GM18873 (cell line): Measurements from ENCODE around the gene RPN2.
A peak's percentile ranks its signal among the peaks of the same experiment; 100 is the strongest.
"Not testable (repeated sequence)": the region's sequence is repeated elsewhere in the genome, so short reads cannot be mapped to it uniquely, and the experiment has no call there.

Experiments
- ATAC-seq: cut with Tn5 transposase; IDR thresholded peaks from one replicate; pipeline ENCODE4 v1.9.1; 2021; ENCODE audit warnings: mild to moderate bottlenecking, moderate library complexity, moderate number of reproducible peaks; ENCODE audit not compliant: unreplicated experiment, low FRiP score

The RPN2 gene

DNA sequence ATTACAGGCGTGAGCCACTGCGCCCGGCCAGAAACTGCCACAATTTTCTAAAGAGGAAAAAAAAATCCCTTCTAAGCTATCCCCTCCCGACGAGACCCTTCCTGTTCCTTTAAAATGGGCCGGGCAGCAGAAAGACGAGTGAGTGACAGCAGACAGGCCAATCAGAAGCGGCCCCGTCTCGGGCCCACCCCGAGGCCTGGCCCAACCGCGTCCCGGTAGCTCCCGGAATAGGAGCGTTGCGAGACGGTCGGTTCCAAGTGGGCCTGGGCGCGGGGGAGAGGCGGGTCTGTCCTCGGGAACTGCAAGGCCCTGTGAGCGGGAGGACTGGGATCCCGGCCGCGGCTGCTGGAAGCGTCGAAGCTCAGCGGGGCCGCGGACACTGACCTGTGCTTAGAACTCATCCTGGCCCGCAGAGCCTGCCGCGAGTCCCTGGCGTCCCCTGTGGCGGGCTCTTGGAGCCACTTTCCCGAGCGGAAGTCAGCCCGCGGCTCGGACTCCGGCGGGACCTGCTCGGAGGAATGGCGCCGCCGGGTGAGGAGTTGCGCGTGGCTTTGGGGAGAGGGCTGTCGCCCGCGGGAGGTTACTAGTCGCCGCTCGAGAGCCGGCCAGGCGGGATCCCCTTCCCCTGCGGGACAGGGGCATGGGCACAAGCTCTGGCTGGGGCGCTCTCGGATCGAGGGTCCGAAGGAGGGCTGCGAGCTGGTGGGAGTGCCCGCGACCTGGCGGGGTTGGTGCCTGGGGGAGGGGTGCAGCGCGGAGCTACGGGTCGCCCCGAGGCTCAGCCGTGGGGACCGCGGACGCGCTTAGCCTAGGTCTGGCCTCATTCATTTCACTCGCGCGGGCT lies at the start of gene RPN2, which contains the start of gene MROH8:
TSS of gene RPN2 (plus strand) at position 492 of the 844 bp plus-strand sequence. CDS start at position 519, 27 bp downstream.
TSS of gene MROH8 (minus strand) at position 710 of the 844 bp plus-strand sequence.
- ATAC-seq = peak; percentile 77

DNA sequence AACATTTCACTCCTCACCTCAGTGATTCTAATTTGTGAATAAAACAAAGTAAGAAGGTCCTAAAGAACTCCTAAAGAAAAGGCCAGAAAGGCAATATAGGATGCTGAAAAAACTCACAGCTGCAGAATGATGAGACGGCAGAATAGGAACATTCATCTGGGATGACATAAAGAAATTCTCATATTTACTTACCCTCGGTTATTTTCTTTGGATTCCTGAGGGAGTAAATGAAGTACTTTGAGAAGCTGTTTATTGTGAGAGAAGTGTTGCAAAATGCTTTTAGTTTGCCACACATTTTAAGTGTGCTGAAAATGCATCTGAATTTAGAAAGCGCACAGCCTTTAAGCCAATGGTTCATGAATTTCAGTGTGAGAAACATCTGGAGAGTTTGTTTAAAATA lies 47.6 kb upstream of the RPN2 start:
- no peak for ATAC-seq

DNA sequence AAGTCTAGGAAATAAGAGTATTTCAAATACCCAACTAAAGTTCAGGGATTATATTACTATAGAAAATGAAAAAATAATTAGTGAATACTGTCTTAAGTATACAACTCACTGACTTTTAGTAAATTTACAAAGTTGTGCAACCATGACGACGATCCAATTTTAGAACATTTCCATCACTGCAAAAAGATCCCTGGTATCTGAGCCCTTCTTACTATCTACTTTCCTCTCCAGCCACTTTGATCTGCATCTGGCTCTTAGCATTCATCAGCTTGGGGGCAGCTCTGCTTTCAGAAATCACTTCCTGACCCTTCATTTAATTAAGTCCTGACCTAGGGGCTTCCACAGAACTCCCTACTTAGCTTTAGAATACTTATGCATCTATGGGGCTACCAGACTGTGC lies 45.2 kb upstream of the RPN2 start:
- ATAC-seq = no peak

DNA sequence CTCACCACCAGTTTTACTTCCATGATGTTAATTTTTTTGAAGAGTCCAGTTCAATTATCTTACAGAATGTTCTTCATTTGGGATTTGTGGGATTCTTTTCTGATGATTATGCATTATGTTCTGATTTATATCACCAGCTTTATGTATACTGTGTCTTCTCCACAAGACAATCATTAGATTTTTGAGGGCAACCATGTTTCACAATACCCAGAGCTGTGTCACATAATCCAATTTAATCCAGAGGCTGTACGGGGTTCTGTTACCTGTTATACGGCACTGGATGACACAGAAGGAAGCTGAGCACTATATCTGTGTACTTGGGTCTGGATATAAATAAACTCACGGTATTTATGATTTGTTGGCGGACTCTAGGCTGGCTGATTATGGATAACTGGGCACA lies 41.6 kb upstream of the RPN2 start:
- ATAC-seq = no peak

DNA sequence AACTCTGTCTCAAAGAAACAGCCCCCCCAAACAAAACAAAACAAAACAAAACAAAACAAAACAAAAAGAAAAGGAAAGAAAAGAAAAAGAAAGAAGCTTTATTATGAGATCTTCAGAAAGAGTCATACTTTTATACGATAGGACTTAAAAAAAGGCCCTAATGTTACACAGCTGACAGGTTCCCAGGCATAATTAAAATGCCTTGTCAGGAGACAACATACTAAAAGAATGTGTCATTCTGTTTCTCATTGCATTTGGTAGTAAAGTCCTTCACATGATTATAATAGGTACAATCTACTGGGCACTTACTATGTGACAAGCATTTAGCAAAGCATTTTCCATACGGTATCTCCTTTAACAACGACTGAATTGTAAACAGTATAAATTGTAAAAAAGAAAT lies 36.4 kb upstream of the RPN2 start:
- ATAC-seq = no peak

DNA sequence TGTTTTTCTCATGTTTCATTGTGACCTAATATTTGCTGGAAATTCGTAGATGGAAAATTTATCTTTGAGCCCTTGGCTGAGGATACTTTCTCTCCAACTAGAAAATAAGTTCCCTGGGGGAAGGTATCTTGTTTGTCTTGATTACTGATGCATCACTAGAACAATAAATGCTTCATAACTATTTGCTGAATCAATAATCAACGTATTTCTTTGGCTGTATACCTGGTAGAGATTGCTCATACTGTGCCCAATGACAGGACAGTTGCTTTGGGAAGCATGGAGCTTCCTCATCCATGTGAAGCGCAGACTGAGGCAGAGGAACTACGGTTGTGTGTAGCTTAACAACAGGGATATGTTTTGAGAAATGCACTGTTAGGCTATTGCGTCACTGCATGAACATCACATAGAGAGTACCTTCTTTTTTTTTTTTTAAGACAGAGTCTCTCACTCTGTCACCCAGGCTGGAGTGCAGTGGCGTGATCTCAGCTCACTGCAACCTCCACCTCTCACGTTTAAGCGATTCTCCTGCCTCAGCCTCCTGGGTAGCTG lies 34.2 kb upstream of the RPN2 start:
- no peak for ATAC-seq

DNA sequence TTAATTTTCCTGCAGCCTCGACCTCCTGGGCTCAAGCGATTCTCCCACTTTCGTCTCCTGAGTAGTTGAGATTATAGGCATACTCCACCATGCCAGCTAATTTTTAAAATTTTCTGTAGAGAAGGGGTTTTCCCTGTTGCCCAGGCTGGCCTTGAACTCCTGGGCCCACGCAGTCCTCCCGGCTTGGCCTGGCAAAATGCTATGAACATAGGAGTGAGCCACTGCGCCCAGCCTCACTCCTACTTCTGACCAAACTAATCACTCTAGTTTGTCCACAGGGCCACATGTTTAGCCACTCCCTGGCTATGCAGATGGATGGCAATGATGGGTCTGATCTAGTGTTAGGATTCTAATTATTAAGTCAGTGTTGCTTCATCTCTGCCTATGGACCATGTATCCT lies 31.9 kb upstream of the RPN2 start:
- ATAC-seq = no peak

DNA sequence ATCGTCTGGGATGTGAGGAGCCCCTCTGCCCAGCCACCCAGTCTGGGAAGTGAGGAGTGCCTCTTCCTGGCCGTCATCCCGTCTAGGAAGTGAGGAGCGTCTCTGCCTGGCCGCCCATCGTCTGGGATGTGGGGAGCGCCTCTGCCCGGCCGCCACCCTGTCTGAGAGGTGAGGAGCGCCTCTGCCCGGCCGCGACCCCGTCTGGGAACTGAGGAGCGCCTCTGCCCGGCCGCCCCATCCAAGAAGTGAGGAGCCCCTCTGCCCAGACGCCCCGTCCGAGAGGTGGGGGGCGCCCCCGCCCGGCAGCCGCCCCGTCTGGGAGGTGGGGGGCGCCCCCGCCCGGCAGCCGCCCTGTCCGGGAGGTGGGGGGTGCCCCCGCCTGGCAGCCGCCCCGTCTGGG lies 28.3 kb upstream of the RPN2 start:
- ATAC-seq = not testable (repeated sequence)

DNA sequence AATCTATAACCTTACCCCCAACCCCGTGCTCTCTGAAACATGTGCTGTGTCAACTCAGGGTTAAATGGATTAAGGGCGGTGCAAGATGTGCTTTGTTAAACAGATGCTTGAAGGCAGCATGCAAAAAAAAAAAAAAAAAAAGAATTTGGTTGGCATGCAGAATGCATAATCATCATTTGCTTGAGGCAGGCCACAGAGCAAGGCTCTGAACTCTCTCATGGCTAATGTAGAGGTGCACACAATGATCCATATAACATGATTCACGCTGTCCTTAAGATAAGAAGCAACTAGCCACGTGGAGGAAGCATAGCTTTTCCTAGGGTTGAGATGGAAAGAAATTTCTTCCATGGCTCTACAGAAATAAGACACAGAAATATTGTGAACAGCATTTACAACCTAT lies 27.6 kb upstream of the RPN2 start:
- no peak for ATAC-seq

DNA sequence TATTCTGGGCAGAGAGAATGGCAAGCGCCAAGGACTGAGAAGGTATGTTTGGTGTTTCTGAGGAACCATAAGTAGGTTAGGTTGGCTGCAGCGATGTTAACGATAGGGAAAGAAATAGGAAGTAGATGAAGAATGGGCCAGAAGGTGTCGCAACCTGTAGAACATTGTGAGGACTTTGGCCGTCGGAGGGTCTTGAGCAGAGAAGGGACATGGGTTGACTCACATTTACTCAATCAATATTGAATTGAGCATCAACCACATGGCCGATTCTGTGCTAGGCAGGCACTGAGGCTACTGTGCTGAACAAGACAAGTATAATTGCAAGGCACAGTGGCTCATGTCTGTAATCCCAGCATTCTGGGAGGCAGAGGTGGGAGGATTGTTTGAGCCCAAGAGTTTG lies 26.8 kb upstream of the RPN2 start:
- ATAC-seq = no peak

DNA sequence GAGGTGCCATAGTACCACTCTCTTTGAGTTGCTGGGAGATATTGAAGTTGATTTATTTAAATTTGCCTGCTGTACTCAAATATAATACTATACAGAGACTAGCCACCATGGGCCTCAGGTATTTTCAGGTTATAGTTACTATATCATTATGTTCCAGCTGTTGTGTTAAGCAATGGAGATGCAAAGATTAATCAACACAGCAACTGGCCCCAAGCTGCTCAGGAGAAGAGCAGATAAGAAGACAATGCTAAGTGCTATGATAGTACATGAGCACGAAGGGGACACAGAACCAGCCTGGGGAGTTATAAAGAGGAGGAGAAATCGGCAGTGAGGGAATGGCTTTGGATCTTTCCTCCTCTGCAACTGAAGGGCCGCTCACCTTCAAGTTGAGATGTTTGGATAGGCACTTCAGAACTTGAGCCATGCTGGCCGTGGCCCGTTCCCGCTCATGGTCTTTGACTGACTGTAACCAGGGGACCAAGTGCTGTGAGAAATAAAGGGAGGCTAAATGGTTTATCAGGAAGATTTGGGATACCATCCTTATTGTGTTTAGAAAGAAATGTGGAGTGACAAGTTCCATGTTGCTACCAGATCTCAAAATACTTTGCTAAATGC lies 24.3 kb upstream of the RPN2 start:
- no peak for ATAC-seq

DNA sequence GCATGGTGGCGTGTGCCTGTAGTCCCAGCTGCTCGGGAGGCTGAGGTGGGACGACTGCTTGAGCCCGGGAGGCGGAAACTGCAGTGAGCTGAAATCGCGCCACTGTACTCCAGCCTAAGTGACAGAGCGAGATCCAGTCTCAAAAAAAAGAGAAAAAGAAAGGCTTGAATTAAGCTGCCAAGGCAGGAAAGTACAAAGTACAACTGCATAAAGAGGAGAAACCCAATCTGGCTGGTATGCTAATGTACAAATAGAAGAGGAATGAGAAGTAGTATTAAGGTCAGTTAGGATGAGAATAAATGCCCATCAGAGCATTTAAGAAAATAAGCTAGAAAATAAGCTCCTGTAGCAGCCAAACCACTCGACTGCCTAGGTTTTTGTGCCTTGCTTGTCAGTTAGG lies 23.1 kb upstream of the RPN2 start:
- ATAC-seq = no peak

DNA sequence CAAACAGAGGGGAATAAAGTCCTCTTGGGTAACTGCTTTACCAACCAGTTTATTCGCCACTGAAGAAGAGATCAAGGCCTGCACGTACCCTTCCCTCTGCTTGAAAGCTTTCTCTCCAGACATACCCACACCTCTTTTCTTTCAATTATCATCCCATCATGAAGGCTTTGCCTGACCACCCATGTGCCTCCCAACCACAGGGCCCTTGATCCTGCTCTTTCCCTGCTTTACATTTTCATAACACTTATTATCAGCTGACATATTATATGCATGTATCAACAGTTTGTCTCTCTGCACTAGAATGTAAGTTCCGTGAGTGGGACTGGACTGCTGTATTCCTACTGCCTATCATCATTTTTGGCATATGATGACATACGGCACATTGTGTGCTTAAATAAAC lies 20.9 kb upstream of the RPN2 start:
- no peak for ATAC-seq

DNA sequence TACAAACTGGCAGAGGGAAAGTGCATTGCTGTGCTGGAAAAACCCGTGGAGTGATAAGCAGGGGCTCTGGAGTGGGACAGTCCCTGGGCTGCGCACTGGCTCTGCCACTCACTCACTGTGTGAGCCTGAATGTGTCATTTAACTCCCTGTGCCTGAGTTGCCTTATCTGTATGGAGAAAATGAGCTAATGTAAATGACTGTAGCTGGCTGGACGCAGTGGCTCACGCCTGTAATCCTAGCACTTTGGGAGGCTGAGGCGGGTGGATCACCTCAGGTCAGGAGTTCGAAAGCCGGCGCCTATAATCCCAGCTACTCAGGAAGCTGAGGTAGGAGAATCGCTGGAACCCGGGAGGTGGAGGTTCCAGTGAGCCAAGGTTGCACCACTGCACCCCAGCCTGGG lies 18.4 kb upstream of the RPN2 start:
- no peak for ATAC-seq

DNA sequence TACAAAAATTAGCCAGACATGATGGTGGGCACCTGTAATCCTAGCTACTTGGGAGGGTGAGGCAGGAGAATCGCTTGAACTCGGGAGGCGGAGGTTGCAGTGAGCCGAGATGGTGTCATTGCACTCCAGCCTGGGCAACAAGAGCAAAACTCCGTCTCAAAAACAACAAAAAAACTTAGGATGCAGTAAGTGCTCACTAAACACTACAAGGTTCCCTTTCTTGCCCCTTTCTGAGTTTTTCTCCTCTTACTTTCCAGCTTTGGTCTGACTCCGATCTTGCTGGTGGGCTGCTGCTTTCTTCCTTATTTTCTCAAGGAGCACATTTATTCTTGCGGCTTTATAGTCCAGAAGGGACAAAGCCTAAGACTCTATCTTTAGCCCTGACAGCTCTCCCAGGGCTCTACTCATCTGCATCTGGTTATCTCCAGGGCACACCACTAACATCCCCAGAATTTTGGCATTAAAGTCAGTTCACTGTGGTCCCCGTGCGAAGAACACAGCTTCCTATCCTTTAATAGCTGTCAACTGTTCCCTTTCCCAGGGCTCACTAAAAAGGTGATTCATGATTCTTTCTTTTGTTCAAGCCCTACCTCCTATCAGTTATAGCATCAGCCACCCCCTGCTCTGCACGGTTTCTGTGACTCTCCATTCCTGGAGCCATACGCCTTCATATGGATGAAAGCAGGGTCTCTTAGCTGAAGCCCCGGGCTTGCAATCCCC lies 17.1 kb upstream of the RPN2 start:
- ATAC-seq = no peak

DNA sequence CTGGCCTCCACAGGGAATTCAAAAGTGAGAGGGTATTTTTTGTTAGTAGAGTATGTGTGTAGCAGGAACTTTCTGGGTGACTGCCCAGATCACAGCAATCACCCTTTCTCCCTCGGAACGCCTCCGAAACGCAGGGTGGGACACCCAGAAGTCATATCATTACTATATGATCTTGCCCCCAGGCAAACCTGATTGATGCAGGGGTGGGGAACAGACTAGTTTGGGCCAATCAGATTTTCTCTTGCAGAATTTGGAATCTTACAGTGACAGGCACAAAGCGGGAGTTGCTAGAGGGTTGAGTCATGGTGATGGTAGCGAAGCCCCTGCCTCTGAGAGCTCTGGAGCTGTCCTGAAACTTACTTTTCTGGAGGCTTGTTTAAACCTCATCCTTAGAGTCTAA lies 16.5 kb upstream of the RPN2 start:
- no peak for ATAC-seq

DNA sequence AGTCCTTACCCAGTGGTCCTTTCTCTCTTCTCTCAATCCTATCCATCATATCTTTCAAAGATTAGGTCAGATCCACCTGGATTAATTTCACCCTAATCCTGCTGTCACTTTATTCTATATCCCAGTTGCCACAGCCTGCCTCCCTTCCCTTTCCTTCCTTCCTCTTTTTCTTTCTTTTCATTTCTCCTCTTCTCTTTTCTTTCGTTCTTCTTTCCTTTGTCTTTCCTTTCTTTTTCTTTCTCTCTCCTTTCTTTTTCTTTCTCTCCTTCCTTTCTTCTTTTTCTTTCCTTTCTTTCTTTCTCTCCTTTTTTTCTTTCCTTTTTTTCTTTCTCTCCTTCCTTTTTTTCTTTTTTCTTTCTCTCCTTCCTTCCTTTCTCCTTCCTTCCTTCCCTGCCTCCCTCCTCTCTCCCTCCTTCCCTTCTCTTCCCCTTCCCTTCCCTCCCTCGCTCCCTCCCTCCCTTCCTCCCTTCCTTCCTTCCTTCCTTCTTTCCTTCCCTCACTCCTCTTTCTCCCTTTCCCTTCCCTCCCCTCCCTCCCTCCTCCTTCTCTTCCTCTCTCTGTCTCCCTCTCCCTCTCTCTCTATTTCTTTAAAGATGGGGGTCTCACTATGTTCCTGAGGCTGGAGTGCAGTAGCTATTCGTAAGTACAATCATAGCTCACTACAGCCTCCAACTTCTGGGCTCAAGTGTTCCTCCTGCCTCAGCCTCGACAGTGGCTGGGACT lies 15.1 kb upstream of the RPN2 start:
- no peak for ATAC-seq

DNA sequence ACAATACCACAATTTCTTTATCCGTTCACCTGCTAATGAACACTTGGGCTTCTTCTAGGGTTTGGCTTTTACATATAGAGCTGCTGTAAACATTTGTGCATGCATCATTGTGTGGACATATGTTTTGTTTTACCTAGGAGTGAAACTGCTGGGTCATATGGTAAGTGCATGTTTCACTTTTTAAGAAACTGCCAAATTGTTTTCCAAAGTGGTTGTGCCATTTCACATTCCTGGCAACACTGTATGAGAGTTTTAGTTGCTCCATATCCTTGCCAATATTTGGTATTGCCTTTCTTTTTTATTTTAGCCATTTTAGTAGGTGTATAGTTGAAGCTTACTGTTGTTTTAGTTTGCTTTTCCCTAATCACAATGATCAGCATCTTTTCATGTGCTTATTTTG lies 14.1 kb upstream of the RPN2 start:
- no peak for ATAC-seq

DNA sequence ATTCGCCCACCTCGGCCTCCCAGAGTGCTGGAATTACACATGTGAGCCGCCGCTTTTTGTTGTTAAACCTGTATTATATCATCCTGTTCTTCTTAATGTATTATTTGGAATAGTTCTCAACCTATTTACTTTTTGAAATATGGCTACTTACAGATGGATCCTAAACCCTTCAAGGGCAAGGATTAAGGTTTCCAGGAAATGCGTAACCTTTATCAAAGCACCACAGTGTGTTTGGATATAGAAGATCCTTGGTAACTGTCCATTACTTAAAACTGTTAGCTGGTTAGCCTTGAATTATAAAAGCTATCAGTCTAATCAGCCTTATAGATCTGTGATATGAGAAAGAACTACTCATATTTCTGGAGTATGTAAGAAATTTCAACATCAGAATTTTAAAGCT lies 12.3 kb upstream of the RPN2 start:
- no peak for ATAC-seq

DNA sequence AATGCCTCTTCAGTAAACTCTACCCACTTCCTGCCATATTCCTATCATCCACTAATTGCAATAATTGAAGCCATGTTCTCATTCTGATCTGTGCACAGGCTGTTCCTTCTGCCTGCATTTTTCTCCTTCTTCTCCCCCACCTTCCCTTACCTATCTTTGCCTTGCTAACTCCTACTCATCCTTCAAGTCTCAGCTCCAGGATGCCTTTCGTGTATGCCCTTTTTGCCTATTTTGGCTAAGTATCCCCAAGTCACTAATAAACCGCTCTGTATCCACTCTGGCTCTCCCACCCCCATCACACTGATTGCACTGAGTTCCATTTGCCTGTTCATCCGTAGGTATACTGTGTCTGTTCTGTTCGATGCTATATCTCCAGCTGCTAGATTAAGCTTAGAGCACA lies 6.3 kb upstream of the RPN2 start:
- no peak for ATAC-seq
